HL-60 (cell line): ENCODE measurements around the gene TANC1.

Source experiments
- REST ChIP-seq: IDR thresholded peaks from 2 replicates; pipeline ENCODE4 v1.6.1; 2012; ENCODE audit warnings: low read depth; ENCODE audit not compliant: insufficient replicate concordance
- TF ChIP-seq, protein P1 (sequence below): IDR thresholded peaks from one replicate; pipeline ENCODE4 v1.5.1; 2011; ENCODE audit warnings: low read length, control low read depth, inconsistent platforms; ENCODE audit not compliant: insufficient read depth

DNA sequence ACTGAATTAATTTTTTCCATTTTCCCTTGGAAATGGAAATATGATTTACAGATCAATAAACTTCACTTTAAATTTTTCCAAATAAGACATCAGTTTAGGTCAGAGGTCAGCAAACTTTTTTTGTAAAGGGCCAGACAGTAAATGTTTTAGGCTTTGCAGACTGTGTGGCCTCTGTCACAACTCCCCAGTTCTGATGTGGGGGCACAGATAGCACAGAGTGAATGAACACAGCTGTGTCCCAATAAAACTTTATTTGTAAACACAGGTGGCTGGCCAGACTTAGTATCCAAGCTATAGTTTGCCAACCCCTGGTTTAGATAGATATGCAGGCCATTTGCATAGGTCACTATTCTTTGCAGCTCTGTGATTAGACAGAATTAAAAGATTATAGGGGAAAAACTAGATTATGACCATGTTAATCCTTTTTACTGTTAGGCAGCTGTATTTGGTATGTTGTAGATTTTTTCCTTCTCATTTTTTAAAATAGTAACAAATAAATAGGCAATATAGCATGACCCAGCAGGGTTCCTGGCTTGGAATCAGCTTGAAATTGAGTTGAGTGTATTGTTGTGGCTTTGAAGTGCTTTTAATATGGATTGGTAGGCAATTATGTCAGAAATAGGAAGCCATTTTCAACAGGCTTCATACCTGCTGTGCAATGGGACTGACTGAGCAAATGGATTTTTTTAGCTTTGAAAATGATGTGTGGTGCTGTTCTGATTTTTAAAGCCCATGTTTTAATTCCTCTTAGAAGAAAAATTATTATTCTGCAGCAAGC, 258.4 kb downstream of the TANC1 start:
- TF ChIP-seq, protein P1, sequence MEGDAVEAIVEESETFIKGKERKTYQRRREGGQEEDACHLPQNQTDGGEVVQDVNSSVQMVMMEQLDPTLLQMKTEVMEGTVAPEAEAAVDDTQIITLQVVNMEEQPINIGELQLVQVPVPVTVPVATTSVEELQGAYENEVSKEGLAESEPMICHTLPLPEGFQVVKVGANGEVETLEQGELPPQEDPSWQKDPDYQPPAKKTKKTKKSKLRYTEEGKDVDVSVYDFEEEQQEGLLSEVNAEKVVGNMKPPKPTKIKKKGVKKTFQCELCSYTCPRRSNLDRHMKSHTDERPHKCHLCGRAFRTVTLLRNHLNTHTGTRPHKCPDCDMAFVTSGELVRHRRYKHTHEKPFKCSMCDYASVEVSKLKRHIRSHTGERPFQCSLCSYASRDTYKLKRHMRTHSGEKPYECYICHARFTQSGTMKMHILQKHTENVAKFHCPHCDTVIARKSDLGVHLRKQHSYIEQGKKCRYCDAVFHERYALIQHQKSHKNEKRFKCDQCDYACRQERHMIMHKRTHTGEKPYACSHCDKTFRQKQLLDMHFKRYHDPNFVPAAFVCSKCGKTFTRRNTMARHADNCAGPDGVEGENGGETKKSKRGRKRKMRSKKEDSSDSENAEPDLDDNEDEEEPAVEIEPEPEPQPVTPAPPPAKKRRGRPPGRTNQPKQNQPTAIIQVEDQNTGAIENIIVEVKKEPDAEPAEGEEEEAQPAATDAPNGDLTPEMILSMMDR: no peak
- no peak for TF ChIP-seq REST
